ENCODE measurements around the gene OPA1.

The OPA1 gene

DNA sequence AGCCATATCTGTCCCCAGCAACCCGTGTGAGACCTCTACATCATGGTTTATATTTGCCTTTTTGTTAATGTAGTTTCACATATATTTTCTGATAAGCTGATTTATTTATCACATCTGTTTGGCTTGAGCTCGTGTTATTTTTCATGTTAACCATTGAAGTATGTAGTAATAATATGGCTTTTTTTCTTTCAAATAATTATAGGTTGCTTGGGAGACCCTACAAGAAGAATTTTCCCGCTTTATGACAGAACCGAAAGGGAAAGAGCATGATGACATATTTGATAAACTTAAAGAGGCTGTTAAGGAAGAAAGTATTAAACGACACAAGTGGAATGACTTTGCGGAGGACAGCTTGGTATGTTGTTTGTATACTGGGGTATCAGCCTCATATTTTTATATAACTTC is 63.9 kb downstream of the OPA1 start:
- DNase-seq, result no peak

GRCh38 chr3:193660171-193660570 is 67.2 kb downstream of the OPA1 start:
- no peak for DNase-seq

GRCh38 chr3:193660698-193661411 is 67.8 kb downstream of the OPA1 start:
- no peak for DNase-seq

DNA sequence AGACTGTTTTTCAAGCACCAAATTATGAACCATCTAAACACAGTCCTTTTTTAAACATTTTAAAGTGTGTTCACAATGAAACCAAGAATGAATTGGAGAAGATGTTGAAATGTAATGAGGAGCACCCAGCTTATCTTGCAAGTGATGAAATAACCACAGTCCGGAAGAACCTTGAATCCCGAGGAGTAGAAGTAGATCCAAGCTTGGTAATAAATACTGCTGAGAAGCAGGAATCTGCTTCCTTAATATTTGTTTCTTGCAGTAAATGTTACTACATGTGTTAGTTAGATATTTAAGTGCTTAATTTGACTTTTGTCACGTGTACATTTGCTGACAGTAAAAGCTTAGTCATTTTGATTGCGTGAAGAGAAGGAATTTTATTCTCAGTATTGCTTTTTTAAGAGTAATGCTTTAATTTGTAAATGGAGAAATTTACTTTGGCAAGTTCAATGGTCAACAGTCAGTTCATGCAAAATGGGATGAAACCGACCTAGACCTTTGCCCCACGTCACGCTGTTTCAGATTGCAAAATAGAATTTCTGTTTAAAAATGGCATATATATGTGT is 69.8 kb downstream of the OPA1 start:
- no peak for DNase-seq

GRCh38 chr3:193665370-193665989 is 72.5 kb downstream of the OPA1 start:
- peak; percentile 38 to 69 for DNase-seq

DNA sequence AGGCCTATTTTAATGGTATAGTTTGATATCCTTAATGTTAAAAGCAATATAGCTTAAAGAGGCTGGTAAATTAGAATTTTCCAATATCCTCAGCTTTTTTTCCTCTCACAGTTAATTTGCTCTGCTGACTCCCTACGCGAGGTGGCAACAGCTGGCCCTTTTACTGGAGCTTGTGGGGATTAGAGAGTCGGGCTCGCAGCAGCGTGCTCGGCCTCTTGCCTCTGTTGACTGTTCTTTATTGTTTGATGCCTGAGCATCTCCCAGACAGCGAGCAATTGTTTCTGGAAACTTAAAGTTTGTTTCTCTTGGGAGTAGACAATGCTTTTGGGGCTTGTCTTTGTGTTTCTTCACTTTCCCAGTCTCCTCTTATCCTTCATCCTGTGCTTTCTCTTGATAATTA is 80.8 kb downstream of the OPA1 start:
- DNase-seq, result no peak

- no peak for DNase-seq
These were observed 81.7 kb downstream of the OPA1 start for GRCh38 chr3:193674714-193675113.

DNA sequence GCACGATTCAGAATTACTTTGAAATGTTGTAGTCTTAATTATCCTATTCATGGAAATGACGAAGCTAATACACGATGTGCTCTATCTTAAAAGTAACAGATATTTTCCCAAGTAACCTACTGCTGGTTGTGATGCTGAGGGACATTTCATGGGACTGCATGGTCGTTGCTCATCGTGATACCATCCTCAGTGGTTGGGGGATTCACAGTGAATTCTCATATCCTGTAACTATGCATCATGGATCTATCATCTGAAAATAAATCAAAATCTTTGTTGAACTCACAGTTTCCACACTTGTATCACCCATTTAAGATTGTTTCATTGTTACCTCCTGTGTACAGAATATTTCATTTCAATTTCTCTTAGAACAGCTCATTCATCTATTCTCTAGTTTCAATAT is 84.7 kb downstream of the OPA1 start:
- DNase-seq, result no peak

DNA sequence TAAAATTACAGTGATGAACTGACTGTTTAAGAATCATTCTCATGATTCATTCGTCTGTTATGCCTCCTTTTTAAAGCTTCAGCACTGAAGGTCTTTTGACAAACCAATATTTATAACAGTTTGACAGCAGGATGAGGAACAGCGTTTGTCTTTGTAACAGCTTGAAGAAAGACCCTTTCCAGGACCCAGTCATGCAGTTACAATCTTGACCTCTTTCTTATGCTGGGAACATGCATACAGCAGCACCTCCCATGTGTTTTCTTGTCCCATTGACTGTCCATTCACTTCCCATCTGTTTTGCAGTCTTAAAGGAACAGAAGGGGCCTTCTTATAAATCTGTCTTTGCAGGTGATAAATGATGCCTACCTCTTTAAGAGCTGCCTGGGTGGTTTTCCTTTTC is 87.2 kb downstream of the OPA1 start:
- no peak for DNase-seq

DNA sequence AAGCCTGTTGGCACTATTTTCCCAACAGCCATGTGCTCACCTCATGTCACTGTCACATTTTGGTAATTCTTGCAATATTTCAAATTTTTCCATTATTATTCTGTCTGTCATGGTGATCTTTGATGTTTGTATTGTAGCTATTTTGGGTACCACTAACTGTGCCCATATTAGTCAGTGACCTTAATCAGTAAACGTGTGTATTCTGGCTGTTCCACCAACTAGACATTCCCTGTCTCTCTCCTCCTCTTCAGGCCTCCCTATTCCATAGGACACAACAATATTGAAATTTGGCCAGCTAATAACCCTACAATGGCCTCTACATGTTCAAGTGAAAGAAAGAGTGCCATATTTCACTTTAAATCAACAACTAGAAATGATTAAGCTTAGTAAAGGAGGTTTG is 88.6 kb downstream of the OPA1 start:
- no peak for DNase-seq

DNA sequence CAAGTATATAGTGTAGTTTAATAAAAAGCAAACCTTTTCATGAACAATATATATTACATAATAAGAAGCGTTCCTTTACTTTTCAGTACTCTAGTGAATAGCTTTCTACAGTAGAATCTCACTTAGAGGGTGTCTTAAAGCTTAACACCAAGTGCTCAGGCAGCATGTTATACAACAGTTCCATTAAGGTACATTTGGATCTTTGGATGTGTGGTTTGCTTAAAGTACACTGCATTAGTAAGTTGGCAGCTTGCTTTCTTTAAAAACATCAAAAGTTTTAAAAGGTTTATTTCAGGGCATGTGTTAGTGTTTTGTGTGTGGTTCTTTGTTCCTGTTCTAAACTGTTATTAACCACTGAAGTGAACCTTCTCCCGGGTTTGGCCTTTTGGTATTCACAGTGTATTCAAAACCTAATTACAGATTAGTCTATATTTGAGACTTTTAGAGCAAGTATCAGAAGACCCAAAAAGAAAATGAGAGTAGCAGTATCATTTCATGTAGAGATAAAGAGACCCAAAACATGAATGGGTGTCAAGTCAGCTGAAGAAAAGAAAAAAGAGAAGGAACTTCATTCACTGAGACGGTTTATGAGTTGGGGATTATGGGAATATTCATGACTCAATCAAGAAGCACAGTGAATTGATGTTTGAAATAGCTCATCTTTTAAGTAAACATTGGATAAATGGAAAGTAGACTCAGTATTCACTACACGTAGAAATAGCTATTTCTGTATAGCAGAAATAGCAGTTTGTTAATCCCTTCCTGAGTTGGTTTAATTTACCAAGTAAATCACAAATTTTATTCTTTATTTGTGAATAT is 93.9 kb downstream of the OPA1 start:
- no peak for DNase-seq

GRCh38 chr3:193688834-193689714 is 96.1 kb downstream of the OPA1 start:
- DNase-seq, result no peak

- no peak for DNase-seq
These were observed 100.8 kb downstream of the OPA1 start for GRCh38 chr3:193693774-193694173.

DNA sequence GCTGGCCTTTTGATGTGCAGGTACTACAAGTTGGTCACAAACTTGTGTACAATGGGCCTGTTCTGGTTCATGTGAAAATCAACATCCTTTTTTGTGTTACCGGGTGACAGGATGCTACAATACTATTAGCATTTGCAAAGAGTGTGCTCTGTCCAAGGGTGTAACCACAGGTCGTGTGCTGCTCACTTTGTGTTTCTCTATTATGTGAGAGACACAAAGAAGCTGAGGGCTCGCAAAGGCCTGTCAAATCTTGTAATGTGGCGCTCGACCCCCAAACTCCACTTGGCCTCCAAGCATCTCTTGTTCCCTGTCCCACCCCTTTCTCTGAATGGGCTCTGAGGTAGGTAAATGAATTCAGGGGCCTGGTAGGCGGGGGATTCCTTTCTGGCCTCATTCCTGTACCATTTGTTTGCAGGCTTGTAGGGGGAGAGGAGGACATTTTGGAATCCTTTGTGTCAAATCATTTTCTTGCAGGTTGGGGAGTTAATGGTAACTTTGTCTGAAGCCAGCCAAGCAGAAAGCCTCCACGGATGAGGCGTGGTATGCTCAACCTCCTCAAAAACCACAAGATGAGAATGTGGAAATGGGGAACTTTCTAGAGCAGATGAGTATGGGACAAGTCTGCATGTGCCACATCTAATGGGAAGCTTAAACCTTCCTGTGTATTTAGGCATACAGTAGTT is 109.1 kb downstream of the OPA1 start:
- no peak for DNase-seq

GRCh38 chr3:193702967-193703366 is 110.0 kb downstream of the OPA1 start:
- no peak for DNase-seq

DNA sequence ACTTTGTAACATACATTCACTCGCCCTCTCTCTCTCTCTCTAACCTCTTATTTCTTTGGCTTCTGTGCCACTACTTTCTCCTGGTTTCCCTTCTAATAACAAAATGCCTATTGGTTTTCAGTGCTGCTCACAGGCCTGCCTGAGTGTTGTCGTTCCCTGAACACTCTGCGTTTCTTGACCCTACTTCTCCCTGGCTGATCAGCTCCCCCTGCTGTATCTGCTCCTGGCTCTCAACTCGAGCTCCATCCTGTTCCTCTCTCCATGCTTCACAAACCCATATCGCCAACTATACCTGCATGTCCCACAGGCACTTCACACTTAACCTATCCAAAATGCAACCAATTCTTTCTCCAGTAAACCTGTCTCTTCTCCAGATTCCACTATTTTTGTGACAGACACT is 111.4 kb downstream of the OPA1 start:
- DNase-seq, result no peak

DNA sequence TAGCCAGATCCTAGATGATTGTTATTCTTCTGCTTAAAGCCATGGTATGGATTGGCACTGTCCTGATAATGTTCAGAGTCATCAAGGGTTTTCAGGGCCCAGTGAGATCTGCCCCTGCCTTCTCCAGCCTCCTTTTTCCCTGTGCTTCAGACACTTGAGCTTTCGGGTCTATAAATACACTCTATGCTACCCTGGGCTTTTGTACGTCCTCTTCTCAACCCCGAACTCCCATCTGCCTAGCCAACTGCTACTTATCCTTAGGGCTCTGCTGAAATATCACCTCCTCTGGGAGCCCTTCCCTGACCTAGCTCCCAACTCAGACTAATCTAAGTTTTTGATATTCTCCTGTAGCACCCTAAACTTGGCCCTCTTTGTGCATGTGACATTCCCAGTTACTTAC is 115.3 kb downstream of the OPA1 start:
- DNase-seq, result no peak

DNA sequence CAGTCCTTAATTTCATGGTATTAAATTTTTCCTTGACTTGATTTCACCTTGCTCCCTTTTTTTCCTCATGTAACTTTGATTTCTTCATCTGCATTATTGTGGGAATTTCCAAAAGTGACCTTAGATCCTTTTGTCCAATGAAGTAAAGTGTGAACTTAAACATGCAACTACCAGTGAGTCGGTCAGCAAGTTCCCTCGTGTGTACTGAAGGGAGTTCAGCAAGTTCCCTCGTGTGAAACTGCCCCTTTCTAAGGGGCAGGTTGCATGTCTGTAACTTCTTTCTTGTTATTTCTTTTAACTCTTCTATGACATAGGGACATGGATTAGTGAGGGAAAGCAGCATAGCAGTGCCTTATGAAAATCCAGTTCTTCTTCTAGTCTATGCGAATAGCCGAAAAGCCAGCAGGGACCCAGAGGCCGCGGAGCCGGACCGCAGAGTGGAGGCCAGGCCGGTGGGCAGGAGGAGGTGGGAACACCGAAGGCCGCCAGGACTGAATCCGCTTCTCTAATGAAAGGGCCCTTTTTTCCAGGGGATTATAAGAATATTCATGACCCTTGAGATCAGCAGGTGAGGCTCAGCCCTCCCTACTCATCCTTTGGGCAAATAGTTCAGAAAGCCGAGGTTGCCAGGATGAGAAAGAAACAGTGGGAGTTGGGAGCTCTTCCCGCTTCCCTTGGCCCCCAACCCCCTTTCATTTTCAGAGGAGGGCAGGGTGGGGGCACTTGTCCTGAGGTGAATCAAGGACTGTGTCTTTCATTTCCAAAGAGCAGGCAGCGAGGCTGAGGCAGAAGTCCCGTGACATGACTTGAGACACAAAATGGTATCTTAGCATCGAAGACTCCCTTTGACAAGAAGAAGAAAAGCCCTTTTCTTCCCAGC is 117.5 kb downstream of the OPA1 start:
- DNase-seq, result no peak

DNA sequence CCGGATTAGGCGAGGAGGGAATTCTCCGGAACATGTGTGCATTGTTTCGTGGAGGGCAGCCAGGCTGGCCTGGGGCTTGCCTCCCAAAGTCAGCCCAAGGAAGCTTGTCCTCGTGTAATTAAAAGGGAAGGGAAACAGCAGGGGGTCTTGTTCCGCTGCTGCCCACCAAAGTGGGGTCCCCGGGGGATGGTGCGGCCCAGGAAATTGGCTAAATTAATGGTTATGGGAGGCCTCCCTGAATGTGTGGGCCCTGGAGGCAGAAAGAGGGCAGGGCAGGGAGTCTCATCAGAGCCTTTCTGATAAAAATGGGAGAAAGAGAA is 118.1 kb downstream of the OPA1 start:
- DNase-seq, result no peak

DNA sequence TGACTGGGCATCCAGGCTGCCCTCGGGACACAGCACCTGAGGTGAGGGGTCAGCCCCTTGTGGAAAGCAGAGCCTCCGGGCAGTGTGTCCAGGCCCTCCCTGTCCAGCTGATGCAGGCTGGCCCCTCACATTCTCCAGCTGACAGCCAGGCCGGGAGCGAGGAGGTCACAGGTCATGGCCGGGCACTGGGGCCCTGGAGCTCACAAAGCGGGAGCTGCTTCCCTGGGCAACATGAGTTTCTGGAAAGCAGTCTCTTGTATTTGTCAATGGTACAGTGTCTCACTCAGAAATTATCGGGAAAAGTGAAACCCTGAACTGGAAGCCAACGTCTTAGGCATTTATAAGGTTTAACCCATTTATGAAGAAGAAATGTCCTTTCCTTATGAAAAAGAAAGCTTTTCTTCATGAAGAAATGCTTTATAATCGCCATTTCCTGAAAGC is 118.5 kb downstream of the OPA1 start:
- no peak for DNase-seq

- no peak for DNase-seq
These were observed 119.1 kb downstream of the OPA1 start for GRCh38 chr3:193711964-193712598.
